Melanocyte of skin (primary cell): ENCODE results near the gene B3GNT8. TPM values are rescaled to one million over a fixed set of nuclear protein-coding genes. Genes with fewer than 3 reads are reported as not detected.

Experiments
- small RNA-seq, 2 donors: library from RNA; depleted of rRNA; stranded (forward); fragments of <200 nt; gene quantifications; one replicate each; pipeline ENCODE3, GENCODE V24; 2012
- total RNA-seq, 2 donors: library from RNA; depleted of rRNA; stranded (reverse); fragments of >200 nt; gene quantifications; 2 replicates each; pipeline ENCODE4 v1.2.3, GENCODE V29; 2012

Gene B3GNT8
- under 1 TPM; 0.33 to 0.34 TPM for total RNA-seq

GRCh38 chr19:41426952-41427646 is at the start of gene B3GNT8:
Gene B3GNT8, minus strand, starts transcription at chr19:41427374. Its CDS starts 596 bp downstream, at chr19:41426778.

GRCh38 chr19:41442473-41443355 is 15.5 kb upstream of the B3GNT8 start, which contains the start of gene ERICH4:
Gene ERICH4, plus strand, starts transcription at chr19:41443156. Its CDS starts 14 bp downstream, at chr19:41443170.

GRCh38 chr19:41439441-41440222 is 12.5 kb upstream of the B3GNT8 start, which contains the start of gene DMAC2:
Gene DMAC2, minus strand, starts transcription at chr19:41439912. Its CDS starts 13 bp downstream, at chr19:41439899.

GRCh38 chr19:41397086-41398049 is 29.8 kb downstream of the B3GNT8 start, which contains the start of the genes BCKDHA and EXOSC5:
Gene BCKDHA, plus strand, starts transcription at chr19:41397818. Its CDS starts 10 bp downstream, at chr19:41397828.
Gene EXOSC5, minus strand, starts transcription at chr19:41397359. Its CDS starts 31 bp downstream, at chr19:41397328.

GRCh38 chr19:41376241-41376997 is 50.8 kb downstream of the B3GNT8 start, which contains the start of gene TMEM91:
Gene TMEM91, plus strand, starts transcription at chr19:41376533. Its CDS starts 1,777 bp downstream, at chr19:41378310.

Small RNA genes lying within 50 kb of the gene (small RNA-seq; reads per million reads assigned to genes)
- 0 reads per million in 2 donors for gene RF00017

Other genes starting within 250 kb of the B3GNT8 start
- under 1 TPM in 1 of 2 donors, not detected in 1; 1.00 TPM for gene CYP2S1, start 234.2 kb downstream of the B3GNT8 start, total RNA-seq
- 10 to 100 TPM; 12.7 to 28.6 TPM for gene AXL, start 208.2 kb downstream of the B3GNT8 start, total RNA-seq
- gene HNRNPUL1, start 163.0 kb downstream of the B3GNT8 start, total RNA-seq = 100 to 1,000 TPM in 1 of 2 donors, 10 to 100 TPM in 1; 78.1 to 108 TPM
- 10 to 100 TPM; 10.3 to 11.3 TPM for gene CCDC97, start 117.2 kb downstream of the B3GNT8 start, total RNA-seq
- under 1 TPM; 0.34 to 0.67 TPM for gene TGFB1, start 73.5 kb downstream of the B3GNT8 start, total RNA-seq
- gene B9D2, start 63.2 kb downstream of the B3GNT8 start, total RNA-seq = 1 to 10 TPM; 3.1 to 3.3 TPM
- gene TMEM91, start 50.8 kb downstream of the B3GNT8 start, total RNA-seq = 1 to 10 TPM in 1 of 2 donors, under 1 TPM in 1; 0.67 to 1.4 TPM
- gene EXOSC5, start 30.0 kb downstream of the B3GNT8 start, total RNA-seq = 10 to 100 TPM; 21.7 to 43.6 TPM
- gene BCKDHA, start 29.6 kb downstream of the B3GNT8 start, total RNA-seq = 10 to 100 TPM; 32.0 to 41.3 TPM
- 10 to 100 TPM; 23.1 to 67.3 TPM for gene DMAC2, start 12.5 kb upstream of the B3GNT8 start, total RNA-seq
- not detected for gene ERICH4, start 15.8 kb upstream of the B3GNT8 start, total RNA-seq
- gene CEACAM21, start 148.8 kb upstream of the B3GNT8 start, total RNA-seq = not detected
- gene CEACAM4, start 199.7 kb upstream of the B3GNT8 start, total RNA-seq = not detected